Activated CD4-positive, alpha-beta T cell treated with anti-CD3 and anti-CD28 coated beads, Interleukin-2, amount 50 U/mL, for 1 hour (primary cell): ENCODE results near the gene HOXD12.

Experiments used
- DNase-seq: peaks from one replicate; pipeline ENCODE4 v3.0.0-alpha.2; 2020

HOXD12 gene

DNA sequence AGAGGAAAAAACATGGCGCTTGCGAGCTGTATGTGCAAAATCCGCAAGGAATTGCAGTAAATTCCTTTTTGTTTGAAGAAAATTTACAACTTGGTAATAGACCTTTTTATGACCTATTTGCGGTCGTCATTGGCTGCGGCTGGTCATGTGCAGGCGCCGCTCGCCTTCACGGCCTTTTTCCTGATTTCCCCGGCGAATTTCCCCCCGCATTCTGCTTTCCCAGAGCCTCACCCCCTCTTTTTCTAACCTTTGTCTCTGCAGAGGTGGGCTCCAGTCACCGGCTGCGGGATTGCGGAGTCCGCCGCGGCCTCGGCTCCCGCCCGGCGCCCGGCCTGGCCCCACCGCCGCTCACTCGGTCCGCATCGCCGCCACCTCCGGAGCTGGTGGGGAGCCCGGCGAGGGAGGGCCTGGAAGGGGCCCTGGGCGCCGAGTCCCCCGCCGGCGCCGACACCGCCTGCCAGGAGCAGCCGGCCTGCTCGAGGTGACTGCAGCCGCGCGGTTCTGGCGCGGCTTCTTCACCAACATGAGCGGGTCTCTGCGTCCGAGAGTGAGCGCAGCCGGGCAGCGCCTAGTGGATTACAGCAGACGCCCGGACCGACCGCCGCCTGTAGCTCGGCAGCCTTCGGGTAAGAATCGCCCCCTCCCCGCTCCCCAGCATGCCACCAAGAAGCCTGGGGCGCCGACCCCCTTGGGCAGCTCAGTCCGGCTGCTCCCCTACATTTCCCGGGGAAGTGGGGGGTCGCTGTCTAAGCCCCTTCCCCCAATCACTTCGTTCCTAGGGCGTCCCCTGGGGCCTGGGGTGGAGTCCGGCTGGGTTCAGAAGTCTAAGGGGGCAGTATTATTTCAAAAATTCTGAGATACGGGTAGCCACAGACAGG, 37.0 kb downstream of the HOXD12 start:
- DNase-seq: no peak

DNA sequence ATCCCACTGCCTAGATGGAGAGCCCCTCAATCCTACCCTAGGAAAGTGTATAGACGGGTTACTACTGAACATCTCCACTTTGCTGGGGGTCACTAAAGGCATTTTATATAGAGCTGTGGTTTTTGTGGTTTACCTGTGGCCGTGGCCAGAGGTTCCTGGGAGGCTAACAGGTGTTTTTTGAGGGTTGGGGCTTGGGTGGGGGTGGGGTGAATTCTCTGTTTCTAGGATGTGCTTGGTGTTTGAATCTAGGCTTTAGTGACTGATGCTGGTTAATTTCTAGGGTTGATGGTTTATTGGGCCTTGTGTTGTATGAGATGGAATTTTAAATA, 37.6 kb downstream of the HOXD12 start:
- DNase-seq: no peak

DNA sequence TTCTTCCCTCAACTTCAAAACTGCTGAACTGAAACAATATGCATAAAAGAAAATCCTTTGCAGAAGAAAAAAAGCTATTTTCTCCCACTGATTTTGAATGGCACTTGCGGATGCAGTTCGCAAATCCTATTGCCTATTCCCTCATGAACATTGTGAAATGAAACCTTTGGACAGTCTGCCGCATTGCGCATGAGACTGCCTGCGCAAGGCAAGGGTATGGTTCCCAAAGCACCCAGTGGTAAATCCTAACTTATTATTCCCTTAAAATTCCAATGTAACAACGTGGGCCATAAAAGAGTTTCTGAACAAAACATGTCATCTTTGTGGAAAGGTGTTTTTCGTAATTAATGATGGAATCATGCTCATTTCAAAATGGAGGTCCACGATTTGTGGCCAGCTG, 38.3 kb downstream of the HOXD12 start:
- DNase-seq: no peak

DNA sequence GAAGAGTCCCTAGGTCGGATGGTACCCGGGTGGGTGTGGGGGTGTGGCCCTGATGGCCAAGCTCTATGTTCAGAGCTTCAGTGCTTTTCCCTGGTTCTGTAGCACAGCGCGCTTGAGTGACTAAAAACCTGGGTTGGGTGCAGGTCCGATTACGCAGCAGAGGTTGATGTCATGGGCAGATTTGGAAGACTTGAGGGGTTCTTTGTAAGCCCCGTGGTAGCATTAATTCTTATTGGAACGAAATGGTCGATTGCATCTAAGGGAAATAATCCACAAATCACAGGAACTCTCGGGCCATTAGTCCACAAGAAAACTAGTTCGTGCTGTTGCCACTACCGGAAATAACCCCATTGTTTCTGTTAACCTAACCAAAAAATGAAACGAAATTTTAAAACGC, 38.9 kb downstream of the HOXD12 start:
- DNase-seq: no peak

DNA sequence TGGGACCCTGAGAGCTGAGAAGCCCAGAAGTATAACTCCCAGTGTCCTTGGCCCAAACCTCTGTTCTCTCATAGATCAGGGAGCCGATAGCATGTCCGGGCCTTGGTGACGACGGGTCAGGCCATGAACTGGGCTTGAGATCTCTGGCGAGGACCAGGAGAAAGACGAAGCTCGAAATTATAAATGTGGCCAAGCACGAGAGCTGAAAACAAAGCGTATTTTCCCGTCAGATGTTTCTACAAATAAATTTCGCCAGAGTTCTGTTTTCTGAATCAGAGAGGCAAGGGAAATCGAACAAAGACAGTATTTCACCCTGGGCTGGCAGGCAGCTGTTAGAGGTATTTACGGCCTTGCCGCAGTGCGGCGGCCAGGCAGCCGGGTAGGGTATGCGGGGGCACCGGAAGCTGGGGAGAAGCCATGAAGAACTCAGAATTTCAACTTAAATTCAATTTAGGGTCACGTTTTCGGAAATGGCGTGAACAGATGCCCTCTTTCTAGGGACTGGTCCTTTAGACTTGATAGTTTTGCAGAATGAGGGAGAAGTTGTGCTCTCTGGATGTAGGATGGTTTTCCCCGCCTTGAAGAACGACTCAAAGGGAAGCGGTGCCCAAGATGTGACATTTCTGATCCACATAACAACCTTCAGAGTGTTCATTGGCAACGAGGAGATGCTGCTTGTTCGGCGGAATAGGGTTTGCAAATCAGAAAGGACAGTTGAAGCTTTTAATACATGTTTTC, 39.5 kb downstream of the HOXD12 start:
- no peak for DNase-seq

DNA sequence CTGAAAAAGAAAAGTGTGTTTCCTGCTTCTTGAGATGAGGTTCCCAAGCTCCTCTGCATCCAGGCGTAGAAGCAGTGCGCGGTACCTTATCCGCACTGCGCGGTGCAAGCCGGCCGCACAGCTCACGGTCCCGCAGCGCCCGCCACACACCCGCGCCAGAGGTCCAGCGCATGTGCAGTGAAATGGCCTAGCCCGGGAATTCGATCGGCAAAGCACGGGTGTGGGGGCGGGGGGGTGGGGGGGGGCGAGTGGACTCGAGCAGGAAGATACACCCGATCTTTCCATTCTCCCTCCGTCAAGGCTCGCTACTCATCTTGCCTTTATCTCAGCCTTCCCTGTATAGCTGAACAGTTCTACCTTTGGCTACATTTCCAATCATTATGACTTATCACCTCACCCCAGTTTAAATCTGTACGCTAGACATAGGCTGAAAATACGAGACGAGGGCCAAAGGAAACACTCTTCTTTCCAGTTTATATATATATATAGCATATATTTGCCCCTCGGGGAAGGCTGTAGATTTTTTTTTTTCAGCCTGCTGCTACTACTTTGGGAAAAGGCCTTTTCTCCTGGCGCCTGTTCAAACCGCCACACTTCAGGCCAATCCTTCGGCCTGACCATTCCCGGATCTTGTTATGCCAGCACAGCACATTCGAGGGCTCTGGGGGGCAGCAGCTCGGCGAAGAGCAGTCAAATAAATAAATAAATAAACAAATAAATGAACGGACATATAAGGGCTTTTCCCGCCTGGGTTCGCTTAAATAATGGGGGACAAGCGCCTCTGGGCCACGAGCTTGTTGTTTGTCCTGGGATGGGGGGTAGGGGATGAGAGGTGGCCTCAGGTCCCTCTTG, 40.3 kb downstream of the HOXD12 start:
- no peak for DNase-seq

DNA sequence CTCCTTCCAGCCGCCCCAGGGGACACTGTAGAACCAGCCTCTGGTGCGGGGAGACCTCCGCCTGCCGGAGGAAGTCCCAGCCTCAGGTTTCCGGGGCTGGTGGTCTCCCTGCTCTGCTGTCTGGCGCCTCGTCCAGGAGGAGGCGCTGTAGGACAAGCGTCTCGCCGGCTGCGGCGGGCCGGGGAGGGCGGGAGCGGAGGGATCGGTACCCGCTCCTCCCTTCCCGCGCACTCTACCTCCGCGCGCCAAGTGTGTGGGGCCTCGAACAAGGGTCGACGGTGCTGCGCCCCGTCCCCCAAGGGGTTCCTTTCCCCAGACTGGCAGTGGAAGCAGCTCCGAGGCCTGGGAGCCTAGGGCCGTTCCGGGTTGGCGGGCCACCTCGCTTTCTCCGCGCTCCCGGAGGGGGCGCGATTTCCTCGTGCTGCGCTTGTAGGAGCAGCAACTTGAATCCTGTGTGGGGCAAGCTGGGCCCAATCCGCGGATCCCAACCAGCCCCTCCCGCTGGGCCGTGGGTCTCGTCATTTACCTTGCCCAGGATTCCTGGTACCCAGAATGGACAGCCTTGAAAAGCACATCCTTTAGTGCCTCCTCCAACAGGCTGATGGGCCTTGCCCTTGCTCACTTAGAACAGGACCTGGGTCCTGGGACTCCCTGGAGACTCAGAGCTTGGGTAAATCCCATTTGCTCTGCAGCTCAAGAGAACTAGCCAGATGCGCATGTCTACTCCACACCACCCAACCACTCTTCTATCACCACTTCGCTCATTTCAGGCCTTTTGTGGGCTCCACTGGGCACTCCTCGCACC, 41.1 kb downstream of the HOXD12 start:
- peak; percentile 51 for DNase-seq

DNA sequence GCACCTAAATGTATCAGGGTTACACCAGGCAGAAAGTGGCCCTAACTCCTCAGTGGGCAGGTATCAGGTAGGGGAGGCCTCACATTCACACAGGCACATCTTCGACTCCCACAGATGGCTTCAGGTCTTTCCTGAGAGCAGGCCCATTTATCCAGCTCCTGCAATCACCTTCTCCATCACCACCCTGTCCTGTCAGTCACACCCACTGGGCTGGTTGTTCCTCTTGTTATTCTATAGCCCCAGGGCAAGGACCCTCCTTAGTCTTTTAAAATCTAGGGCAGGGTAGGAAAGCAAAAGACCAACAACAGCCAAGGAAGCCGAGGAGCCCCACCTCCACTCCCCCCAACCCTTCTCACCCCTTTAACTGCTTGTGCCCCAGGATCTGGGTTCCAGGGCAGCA, 42.7 kb downstream of the HOXD12 start:
- no peak for DNase-seq

DNA sequence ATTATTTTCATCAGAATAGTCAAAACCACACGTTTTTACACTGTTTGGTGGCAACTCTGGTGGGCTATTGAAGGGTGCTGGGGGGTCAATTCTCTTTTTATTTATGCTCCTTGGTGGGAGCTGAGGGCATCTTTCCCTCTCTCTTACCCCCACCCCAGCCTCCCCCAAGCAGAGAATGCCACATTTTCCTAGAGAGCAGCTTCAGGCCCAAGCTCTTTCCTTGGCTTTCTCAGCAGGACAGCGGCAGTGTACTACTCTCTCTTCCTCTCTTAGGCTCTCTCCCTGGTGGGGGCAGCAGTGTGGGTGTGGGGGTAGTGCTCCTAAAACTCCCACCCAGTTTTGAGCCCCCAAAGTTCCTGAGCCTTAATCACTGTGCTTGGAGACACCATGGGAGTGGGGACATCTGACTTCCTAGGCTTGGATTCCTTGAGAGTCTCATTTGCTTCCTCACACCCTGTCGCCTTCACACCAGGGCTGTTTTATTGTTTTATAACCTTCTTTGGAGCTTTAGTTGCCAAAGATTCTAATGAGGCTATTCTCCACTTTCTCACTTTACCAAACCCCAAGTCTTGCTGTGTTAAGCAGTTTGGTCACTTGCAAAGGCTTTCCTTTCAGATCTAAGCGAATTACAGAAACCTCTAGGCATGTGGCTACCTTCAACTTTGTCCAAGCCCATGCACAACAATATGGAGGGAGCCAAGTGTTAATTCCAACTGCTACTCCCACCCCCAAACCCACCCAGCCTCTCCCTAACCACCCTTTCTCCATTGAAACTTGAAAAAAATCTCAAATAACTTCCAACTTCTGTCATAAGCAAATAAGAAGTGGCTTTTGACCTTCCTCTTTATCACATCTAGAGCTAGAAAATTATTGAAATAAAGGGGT, 45.7 kb downstream of the HOXD12 start:
- DNase-seq: no peak

DNA sequence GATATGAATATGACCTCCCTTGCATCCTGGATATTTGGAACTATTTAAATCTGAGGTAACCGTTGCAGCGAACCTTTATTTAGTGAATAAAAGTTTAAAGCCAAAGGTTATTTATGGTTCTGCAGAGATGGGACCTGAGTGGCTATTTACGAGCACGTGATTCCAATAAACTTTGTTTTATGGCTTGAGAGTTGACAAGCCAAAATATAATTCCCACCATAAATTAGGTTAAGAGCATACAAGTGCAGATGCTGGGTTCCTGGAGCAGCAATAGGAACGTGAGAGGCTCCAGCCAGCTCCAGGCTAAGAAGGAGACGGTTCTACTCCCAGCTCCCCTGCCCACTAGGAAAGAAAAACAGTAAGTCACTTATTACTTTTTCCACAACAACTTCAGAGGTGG, 46.5 kb downstream of the HOXD12 start:
- no peak for DNase-seq

DNA sequence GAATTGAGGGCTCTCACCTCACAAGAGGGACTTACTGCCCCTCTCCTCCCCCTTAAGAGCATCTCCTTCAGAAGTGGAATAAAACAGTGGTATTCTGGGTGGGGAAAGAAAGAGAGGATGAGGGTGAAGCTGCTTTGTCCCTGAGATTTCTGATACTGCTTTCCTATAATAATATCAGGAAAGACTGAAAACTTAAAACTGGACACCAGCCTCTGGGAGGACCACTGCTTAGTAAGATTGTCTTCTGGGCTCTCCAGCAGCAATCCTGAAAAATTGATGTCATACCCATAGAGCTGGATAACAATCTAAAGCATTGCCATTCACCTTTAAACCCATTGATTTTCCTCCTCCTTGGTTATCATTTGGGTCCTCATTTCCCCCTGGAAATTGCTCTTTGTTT, 47.0 kb downstream of the HOXD12 start:
- no peak for DNase-seq

DNA sequence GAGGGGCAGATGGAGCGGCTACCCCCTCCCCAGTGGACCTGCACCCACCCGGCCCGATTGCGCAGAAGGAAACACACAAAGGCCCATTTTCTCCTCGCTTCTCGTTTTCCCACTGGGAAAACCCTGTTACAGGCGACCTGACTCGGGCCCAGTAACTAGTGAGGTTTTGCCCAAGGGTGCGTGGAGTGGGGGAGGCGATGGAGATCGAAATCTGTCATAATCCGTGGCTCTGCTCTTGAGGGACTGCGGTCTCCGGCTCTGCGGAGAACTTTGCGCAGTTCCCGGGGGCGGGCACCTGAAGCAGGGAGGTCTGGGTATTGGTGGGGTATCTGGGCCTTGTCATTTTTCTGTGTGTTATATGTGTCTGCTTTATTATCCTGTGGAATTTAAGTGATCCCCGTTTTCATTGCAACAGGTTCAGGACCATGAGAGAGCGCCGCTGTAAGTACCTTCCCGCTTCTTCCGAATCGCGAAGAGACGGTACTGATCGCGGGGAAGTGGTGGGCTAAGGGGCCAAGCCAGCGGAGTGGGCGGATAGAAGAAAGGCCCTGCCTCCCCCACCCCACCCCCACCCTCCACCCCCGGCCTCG, 47.7 kb downstream of the HOXD12 start:
- DNase-seq: no peak

DNA sequence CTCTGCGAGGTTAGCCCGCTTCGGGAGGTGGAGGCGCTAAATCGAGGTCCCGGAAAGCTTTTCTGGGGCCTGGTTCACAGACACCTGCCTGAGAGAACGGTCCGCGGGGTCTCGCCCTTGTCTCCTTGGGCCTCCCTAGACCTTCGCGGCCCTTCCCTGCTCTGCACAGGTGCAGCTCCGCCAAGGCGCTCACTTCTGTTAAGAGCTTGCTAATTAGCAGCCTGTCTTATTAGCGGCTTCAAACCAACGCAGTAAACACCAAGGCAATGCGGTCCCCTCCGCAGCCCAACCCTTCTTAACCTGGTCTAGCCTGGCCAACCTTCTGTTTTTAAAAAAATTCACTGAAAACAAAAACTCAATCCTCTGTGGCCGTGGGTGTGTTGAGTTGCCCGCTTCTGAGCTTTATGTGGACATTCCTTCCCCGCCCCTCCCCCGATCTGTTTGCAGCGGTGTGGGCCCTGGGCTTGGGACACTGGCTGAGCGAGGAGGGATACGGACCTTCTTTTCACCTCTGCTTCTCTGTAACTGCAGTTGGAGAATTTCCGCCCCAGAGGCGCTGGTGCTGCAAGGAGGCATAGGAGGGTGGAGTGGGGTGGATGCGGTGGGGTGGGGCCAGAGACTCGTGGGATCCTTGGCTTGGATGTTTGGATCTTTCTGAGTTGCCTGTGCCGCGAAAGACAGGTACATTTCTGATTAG, 48.4 kb downstream of the HOXD12 start:
- no peak for DNase-seq

DNA sequence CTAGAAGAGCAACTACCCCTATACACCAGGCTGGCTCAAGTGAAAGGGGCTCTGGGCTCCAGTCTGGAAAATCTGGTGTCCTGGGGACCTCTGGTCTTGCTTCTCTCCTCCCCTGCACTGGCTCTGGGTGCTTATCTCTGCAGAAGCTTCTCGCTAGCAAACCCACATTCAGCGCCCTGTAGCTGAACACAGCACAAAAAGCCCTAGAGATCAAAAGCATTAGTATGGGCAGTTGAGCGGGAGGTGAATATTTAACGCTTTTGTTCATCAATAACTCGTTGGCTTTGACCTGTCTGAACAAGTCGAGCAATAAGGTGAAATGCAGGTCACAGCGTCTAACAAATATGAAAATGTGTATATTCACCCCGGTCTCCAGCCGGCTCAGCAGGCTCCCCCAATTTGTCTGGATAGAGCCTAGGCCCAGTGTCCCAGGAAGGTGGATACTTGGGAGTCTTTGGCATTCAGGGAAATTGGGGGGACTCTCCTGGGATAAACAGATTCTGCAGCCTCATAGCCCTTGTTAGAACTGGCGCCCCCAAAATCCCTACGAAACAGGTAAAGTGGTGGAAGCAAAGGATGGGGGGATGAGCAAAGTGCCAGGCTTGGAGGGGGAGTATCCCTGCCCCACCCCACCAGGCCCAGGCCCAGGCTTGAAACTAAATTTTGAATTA, 49.3 kb downstream of the HOXD12 start:
- DNase-seq: no peak

DNA sequence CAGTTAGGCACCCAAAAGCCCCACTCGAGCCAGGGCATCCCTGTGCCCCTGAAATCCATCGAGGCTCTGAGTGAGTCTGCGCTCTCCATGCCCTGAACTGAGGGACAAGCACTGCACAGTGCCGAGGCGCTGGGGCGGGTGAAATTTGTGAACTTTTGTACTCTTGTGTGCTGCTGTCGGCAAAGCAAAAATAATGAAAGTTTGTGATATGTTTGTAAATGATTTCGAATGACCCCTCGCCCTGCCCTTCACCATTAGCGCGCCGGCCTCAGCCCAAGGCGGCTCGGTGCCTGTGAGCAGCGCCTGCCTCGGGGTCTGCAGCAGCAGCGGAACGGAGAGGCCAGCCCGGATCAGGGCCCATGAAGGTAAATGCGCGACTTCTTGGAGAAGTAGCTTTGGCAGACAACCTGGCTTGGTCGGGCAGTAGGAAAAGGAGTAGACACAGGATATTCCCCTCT, 49.9 kb downstream of the HOXD12 start:
- no peak for DNase-seq

DNA sequence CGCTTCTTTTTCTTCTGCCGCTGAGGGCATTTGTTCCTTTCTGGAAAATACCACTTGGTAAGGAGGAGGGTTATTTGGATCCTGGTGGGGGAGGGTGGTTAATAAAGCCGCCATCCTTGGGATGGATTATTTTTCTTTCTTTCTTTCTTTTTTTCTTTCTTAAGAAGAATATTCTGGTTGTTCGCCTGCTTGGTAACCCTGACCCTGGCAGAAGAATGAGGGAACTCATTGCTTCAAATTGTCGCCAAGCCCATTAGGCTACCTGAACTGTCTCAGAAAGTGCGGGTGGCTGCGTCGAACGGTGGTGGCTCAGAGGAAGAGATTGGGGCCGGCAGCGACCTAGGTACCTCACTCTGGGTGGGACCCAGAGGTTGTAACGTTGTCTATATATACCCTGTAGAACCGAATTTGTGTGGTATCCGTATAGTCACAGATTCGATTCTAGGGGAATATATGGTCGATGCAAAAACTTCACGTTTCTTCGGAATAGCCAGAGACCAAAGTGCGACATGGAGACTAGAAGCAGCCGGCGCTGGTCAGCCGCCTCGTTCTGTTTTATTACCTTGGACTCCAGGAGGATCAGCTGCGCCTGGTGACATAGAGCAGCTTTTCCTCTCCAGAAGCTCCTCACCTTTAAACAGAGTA, 50.5 kb downstream of the HOXD12 start:
- DNase-seq: no peak

DNA sequence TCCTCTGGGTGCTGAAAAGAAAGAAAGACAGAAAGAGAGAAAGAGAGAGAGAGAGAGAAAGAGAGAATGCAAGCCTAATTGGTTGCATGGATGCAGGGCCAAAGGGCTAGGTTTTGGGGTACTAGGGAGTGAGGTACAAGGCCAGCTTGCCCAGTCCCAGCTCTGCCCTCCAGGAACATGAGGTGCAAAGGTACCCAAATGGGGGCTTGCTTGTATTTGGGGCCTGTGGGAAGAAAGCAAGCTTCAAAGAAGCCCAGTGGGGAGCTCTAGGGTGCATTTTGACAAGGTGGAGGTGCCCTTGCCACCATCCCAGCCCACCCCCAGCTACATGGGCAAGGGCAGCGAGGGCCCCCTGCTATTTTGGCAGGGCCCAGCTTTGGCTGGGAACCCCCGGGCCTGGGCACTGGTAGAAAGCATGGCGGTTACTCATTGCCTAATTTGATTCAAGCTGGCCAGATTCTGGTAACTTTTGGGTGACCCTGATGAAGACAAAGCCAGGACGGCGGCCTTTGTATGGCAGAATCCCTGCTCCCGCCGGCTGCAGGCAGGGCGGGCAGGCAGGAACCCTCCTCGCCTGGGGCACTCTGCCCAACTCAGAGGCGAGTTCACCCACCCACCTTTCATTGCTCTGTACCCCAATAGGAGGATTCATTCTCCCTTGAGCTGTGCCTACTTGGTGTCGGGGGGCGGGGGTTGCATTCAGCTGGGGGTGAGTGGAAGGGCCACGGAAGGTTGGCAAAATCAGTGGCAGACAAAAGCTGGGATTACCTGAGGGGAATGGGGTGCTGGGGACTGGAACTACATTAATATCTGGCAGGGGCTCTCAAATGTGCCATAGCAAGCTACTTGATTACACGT, 51.2 kb downstream of the HOXD12 start:
- DNase-seq: no peak
